ENCODE results near the gene RNF26.

- TF ChIP-seq CTCF (IDR thresholded peaks at IDR 0.05) (peak; percentile 83 to 97 (median 86)), POLR2A (IDR thresholded peaks at IDR 0.05) (peak in 1 of 2 donors; percentile 80)
Measured at GRCh38 chr11:119381181-119381988, 47.1 kb downstream of the RNF26 start, which contains the start of gene USP2.
